Measurements from ENCODE around the gene ANKRD6. TPM values are rescaled to one million over a fixed set of nuclear protein-coding genes. Genes with fewer than 3 reads are reported as not detected.

ANKRD6 gene
- total RNA-seq, 1 donor from 2014 or later, result 6.2 TPM

DNA sequence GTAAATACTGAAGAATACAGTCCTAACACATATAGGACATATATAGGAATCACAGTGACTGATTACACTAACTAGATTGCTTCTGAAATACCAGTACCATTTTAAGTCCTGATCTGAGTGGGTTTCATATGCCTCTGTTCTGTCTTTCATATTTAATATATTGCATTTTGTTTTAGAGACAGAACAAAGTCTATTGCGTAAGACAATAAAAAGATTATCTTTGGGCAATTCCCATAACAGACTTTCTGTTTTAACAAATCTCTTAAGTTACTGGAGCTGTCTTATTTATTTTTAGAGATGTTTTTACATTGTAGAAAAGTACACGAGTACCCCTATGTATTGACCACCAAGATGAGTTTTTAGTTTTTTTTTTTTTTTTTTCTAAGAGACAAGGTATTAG, 29.6 kb downstream of the ANKRD6 start:
- DNase-seq (ENCODE audit: low read depth), result no peak
- no peak overlapping the region for H3K4me3 ChIP-seq (ENCODE audit: low read depth, low read length)
- TF ChIP-seq, protein P1, sequence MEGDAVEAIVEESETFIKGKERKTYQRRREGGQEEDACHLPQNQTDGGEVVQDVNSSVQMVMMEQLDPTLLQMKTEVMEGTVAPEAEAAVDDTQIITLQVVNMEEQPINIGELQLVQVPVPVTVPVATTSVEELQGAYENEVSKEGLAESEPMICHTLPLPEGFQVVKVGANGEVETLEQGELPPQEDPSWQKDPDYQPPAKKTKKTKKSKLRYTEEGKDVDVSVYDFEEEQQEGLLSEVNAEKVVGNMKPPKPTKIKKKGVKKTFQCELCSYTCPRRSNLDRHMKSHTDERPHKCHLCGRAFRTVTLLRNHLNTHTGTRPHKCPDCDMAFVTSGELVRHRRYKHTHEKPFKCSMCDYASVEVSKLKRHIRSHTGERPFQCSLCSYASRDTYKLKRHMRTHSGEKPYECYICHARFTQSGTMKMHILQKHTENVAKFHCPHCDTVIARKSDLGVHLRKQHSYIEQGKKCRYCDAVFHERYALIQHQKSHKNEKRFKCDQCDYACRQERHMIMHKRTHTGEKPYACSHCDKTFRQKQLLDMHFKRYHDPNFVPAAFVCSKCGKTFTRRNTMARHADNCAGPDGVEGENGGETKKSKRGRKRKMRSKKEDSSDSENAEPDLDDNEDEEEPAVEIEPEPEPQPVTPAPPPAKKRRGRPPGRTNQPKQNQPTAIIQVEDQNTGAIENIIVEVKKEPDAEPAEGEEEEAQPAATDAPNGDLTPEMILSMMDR (conservative IDR thresholded peaks at IDR 0.05; ENCODE audit: low read depth, low read length), result no peak

DNA sequence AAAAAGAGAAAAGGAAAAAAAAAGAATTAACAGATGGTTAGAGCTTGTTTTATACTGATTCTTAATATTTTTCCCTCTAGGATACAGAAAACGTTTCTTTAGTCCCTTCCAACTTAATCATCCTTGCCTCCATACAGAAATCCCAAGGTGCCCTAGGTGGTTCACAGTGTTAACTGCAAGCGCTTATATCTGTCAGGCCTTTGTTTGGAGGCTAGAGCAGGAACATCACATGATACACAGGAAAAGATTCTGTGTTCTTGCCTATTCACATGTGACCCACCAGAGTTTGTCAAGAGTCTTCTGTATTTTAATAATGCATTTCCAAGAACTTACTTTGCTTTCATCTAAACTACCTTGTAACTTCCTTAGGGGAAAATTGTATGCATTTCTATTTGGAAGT, 31.3 kb downstream of the ANKRD6 start:
- TF ChIP-seq, protein P1 (conservative IDR thresholded peaks at IDR 0.05; ENCODE audit: low read depth, low read length), result no peak
- no peak overlapping the region for H3K4me3 ChIP-seq (ENCODE audit: low read depth, low read length)
- DNase-seq (ENCODE audit: low read depth), result no peak

DNA sequence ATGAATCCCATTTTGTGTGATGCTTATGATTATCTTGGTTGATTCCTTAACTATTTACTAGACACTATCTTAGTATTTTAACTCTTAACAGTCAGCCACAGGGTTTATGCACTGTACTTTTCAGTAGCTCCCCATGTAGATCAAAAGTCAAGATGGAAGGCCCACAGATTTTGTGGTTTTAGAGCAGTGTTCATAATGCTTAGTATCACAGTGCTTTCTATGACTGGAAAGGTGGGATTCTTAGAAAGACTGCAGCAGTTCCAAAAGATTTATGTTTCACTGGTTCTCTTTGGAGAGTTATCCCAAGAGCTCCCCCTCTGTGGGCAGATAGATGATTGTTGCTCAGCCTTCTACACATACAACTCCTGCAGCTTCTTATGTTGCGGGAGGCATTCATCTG, 34.5 kb downstream of the ANKRD6 start:
- H3K4me3 ChIP-seq (ENCODE audit: low read depth, low read length), result no peak overlapping the region
- no peak for DNase-seq (ENCODE audit: low read depth)
- TF ChIP-seq, protein P1 (conservative IDR thresholded peaks at IDR 0.05; ENCODE audit: low read depth, low read length), result no peak

DNA sequence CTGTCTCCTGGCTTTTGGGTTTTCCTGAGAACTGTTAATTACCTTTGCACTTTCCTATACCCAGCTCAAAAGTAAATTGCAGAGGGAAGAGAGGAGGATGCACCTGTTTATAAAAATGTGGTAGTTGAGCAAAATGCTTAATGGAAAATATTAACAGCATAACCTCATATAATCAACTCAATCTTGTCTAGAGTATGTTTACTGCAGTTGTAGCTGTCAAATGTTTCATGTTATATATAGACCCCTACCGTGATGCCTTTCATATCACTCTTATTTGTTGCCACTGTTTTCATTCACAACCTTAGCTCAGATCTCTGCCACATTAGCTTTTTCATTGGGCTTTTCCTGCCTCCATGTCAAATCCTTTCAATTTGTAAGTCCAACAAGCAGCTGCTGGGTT, 36.0 kb downstream of the ANKRD6 start:
- no peak for DNase-seq (ENCODE audit: low read depth)
- no peak overlapping the region for H3K4me3 ChIP-seq (ENCODE audit: low read depth, low read length)
- TF ChIP-seq, protein P1 (conservative IDR thresholded peaks at IDR 0.05; ENCODE audit: low read depth, low read length), result no peak

DNA sequence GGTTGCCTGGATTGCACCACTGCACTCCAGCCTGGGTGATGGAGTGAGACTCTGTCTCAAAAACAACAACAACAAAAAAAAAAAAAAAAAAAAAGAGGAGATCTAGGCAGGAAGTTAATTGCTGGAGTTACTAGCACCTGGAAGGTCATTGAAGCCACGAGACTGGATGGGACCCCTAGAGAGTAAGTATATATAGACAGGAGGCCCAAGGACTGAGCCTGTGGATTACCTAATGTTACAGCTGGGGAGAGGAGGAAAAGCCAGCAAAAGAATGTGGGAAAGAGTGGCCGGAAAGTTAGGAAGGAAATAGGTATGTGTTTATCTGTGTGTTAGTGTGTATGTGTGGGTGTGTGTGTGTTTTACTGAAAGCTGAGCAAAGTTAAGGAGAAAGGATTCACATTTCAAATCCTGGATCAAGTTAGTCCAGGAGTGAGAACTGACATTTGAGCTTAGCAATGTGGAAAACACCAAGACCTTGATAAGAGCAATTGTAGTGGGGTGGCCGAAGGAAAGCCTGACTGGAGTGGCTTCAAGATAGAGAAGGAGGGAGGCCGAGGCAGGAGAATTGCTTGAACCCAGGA, 38.4 kb downstream of the ANKRD6 start:
- no peak for DNase-seq (ENCODE audit: low read depth)
- TF ChIP-seq, protein P1 (conservative IDR thresholded peaks at IDR 0.05; ENCODE audit: low read depth, low read length), result no peak
- H3K4me3 ChIP-seq (ENCODE audit: low read depth, low read length), result no peak overlapping the region

DNA sequence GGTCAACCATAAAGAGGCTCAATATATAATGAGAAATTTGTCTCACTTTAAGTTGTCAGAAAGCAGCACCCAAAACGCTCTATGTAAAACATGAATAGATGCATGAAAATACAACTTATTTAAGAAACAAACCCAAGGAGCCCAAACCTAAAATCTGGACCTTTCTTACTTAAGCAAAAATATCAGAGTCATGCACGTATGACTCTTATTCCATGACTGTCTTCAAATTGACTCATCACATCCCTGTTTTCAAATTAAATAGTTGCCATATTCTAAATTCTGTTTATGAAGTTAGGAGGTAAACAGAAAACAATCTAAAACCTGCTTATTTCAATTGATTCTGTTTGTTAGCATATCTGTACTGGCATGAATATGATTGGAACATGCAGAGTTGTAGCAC, 42.1 kb downstream of the ANKRD6 start:
- no peak overlapping the region for H3K4me3 ChIP-seq (ENCODE audit: low read depth, low read length)
- TF ChIP-seq, protein P1 (conservative IDR thresholded peaks at IDR 0.05; ENCODE audit: low read depth, low read length), result no peak
- DNase-seq (ENCODE audit: low read depth), result no peak

DNA sequence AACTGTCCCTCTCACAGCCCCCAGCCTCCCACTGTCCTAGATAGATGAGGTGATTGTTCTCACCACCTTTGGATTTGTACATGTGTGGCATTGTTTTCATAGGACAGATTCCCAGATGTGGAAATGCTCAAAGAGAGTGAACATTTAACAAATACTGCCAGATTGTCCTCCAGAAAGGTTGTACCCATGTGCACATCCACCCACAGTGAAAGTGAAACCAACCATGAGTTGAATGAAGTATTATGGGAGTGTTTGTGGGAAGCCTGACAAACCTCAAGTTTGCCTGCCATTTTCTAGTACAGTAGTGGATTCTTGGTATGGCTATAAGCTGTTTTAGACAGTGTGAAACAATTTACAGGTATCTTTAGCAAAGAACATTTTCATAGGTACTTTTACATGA, 42.7 kb downstream of the ANKRD6 start:
- H3K4me3 ChIP-seq (ENCODE audit: low read depth, low read length), result no peak overlapping the region
- no peak for DNase-seq (ENCODE audit: low read depth)

More for the DNA sequence above, 42.7 kb downstream of the ANKRD6 start:
- TF ChIP-seq, protein P1 (conservative IDR thresholded peaks at IDR 0.05; ENCODE audit: low read depth, low read length), result no peak

All from epithelial cell of proximal tubule (primary cell).